Suprapubic skin (tissue), 4 donors: ENCODE data around the gene ETS1. TPM values are rescaled to one million over a fixed set of nuclear protein-coding genes. Genes with fewer than 3 reads are reported as not detected.

Experiments used
- DNase-seq, 2 donors: peaks; one replicate each; pipeline ENCODE4 v3.0.0-alpha.2; 2019; ENCODE audit warnings: low spot score in 2 of 2
- H3K27ac ChIP-seq: fragments of 200-600 bp; sonication (generic); one replicate; pipeline ENCODE4 v1.5.1; 2019
- H3K27me3 ChIP-seq: fragments of 200-600 bp; sonication (generic); one replicate; pipeline ENCODE4 v1.5.1; 2019
- H3K36me3 ChIP-seq: fragments of 200-600 bp; sonication (generic); one replicate; pipeline ENCODE4 v1.5.1; 2019
- H3K4me1 ChIP-seq: fragments of 200-600 bp; sonication (generic); one replicate; pipeline ENCODE4 v1.5.1; 2019
- H3K4me3 ChIP-seq: fragments of 200-600 bp; sonication (generic); one replicate; pipeline ENCODE4 v1.5.1; 2019; ENCODE audit warnings: mild to moderate bottlenecking
- H3K9me3 ChIP-seq: fragments of 200-600 bp; sonication (generic); one replicate; pipeline ENCODE4 v1.5.1; 2019
- CTCF ChIP-seq, 2 donors: fragments of 200-600 bp in 1 of 2; fragments of 450-650 bp in 1 of 2; sonication (generic) in 1 of 2; IDR thresholded peaks; one replicate each; pipeline ENCODE4 v1.5.1; 2016 to 2019; ENCODE audit warnings: antibody characterized with exemption in 2 of 2, mild to moderate bottlenecking in 1 of 2, moderate library complexity in 1 of 2
- EP300 ChIP-seq: sonication (generic); formaldehyde crosslinking; IDR thresholded peaks from one replicate; pipeline ENCODE4 v1.6.1; 2017; ENCODE audit warnings: antibody characterized with exemption
- POLR2A ChIP-seq, 2 donors: fragments of 450-650 bp; IDR thresholded peaks; one replicate each; pipeline ENCODE4 v1.6.1; 2017; ENCODE audit warnings: antibody characterized with exemption in 2 of 2, mild to moderate bottlenecking in 2 of 2, moderate library complexity in 2 of 2
- POLR2AphosphoS5 ChIP-seq, 3 donors: sonication (generic); formaldehyde crosslinking; IDR thresholded peaks; one replicate each; pipeline ENCODE4 v1.6.1; 2017; ENCODE audit warnings: antibody characterized with exemption in 3 of 3
- WGBS: methylation state at CpG from one replicate; pipeline ENCODE4 v1.1.5; 2018; 5-methylcytosine and 5-hydroxymethylcytosine counted together
- total RNA-seq, 4 donors: library from RNA; depleted of rRNA; stranded (reverse); fragments of >200 nt; gene quantifications; one replicate each; pipeline ENCODE4 v1.1.0, GENCODE V29; 2016

Gene ETS1
- total RNA-seq, 4 donors from 2014 or later = 21.7 to 42.6 (median 33.7) TPM

GRCh38 chr11:128472128-128473089, 114.9 kb downstream of the ETS1 start:
- no peak overlapping the region for H3K27ac ChIP-seq
- peaks cover 67% of the 10 kb centered on the region for H3K4me1 ChIP-seq
- no peak for DNase-seq
- H3K4me3 ChIP-seq = no peak overlapping the region
- 75% methylated on average over 11 of the region's 11 CpGs for WGBS
- no peaks in the 10 kb centered on the region for H3K9me3 ChIP-seq
- no peak for TF ChIP-seq POLR2A (IDR thresholded peaks at IDR 0.05)
- no peak for TF ChIP-seq POLR2AphosphoS5 (IDR thresholded peaks at IDR 0.05)
- TF ChIP-seq EP300 = no peak
- TF ChIP-seq CTCF (IDR thresholded peaks at IDR 0.05) = no peak
- peaks cover 10% of the 10 kb centered on the region for H3K36me3 ChIP-seq
- H3K27me3 ChIP-seq = no peaks in the 10 kb centered on the region

GRCh38 chr11:128471138-128471661, 116.2 kb downstream of the ETS1 start:
- H3K36me3 ChIP-seq = peaks cover 6% of the 10 kb centered on the region
- no peaks in the 10 kb centered on the region for H3K9me3 ChIP-seq
- DNase-seq = no peak
- TF ChIP-seq CTCF (IDR thresholded peaks at IDR 0.05) = no peak
- no peak for TF ChIP-seq POLR2A (IDR thresholded peaks at IDR 0.05)
- TF ChIP-seq EP300 = no peak
- no peak for TF ChIP-seq POLR2AphosphoS5 (IDR thresholded peaks at IDR 0.05)
- no peak overlapping the region for H3K4me3 ChIP-seq
- H3K27ac ChIP-seq = no peak overlapping the region
- WGBS = 83% methylated on average over 3 of the region's 3 CpGs
- H3K27me3 ChIP-seq = no peaks in the 10 kb centered on the region
- H3K4me1 ChIP-seq = peaks cover 59% of the 10 kb centered on the region

GRCh38 chr11:128470081-128470480, 117.3 kb downstream of the ETS1 start:
- 66% methylated on average over 5 of the region's 5 CpGs for WGBS
- no peak for DNase-seq
- H3K4me3 ChIP-seq = no peak overlapping the region
- H3K27ac ChIP-seq = no peak overlapping the region
- peaks cover 50% of the 10 kb centered on the region for H3K4me1 ChIP-seq
- TF ChIP-seq CTCF (IDR thresholded peaks at IDR 0.05) = no peak
- H3K36me3 ChIP-seq = peaks cover 6% of the 10 kb centered on the region
- no peaks in the 10 kb centered on the region for H3K27me3 ChIP-seq
- H3K9me3 ChIP-seq = no peaks in the 10 kb centered on the region

- Histone ChIP-seq H3K4me1 (peaks cover 41% of the 10 kb centered on the region), H3K9me3 (no peaks in the 10 kb centered on the region), H3K36me3 (peaks cover 6% of the 10 kb centered on the region), H3K4me3 (no peak overlapping the region), H3K27me3 (no peaks in the 10 kb centered on the region), H3K27ac (no peak overlapping the region)
- 69% methylated on average over 4 of the region's 4 CpGs for WGBS
- no peak for TF ChIP-seq EP300
- no peak for TF ChIP-seq CTCF (IDR thresholded peaks at IDR 0.05)
- no peak for TF ChIP-seq POLR2A (IDR thresholded peaks at IDR 0.05)
- TF ChIP-seq POLR2AphosphoS5 (IDR thresholded peaks at IDR 0.05) = no peak
- DNase-seq = no peak
These were observed 118.1 kb downstream of the ETS1 start for GRCh38 chr11:128469220-128469619.

- Histone ChIP-seq H3K4me3 (no peak overlapping the region), H3K9me3 (no peaks in the 10 kb centered on the region), H3K36me3 (peaks cover 11% of the 10 kb centered on the region), H3K4me1 (peaks cover 32% of the 10 kb centered on the region), H3K27me3 (no peaks in the 10 kb centered on the region), H3K27ac (peak overlapping the region; percentile 75)
- 52% methylated on average over 1 of the region's 1 CpG for WGBS
- no peak for DNase-seq
- TF ChIP-seq POLR2AphosphoS5 (IDR thresholded peaks at IDR 0.05) = no peak
- TF ChIP-seq EP300 = no peak
- TF ChIP-seq CTCF (IDR thresholded peaks at IDR 0.05) = no peak
- TF ChIP-seq POLR2A (IDR thresholded peaks at IDR 0.05) = no peak
These were observed 119.2 kb downstream of the ETS1 start for GRCh38 chr11:128468111-128468510.
